GM12873 (cell line): ENCODE results near the gene RARS2.

ENCODE experiments used
- CTCF ChIP-seq: IDR thresholded peaks from 2 replicates; pipeline ENCODE4 v1.5.1; 2012; ENCODE audit warnings: low read depth, mild to moderate bottlenecking, moderate library complexity, low read length, control low read depth; ENCODE audit not compliant: insufficient read depth; ENCODE audit errors: missing control alignments

RARS2 gene

DNA sequence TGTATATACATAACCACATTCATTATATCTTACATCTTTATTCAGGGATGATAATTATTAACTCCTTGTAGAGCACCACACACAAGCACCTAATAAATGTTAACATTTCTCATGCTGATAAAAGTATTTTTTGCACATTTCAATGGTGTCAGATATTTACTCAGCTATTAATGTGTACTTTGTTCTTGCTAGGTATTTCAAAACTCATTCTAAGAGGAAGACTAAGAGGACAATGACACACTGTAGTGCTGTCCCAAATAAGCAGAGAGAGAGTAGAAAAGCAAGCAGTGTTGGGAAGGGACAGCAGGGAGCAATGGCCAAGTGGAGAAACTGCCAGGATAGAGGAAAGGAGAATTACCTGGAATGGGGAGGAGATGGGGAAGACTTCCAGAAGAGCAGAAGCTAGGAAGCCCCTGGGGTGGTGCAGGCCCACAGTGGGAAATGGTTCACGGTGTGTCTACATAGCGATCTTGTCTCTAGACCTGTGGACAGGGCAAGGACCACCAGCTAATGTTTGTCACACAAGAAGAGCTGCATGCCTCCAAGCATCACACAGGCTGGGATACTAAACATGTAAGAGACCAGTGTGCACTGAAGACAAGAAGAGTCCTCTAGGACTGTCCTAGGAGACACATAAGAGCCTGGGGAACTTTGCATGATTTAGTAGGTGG is 55.3 kb downstream of the RARS2 start:
- TF ChIP-seq CTCF = no peak

- TF ChIP-seq CTCF = no peak
Observed at GRCh38 chr6:87529221-87529620, 60.6 kb downstream of the RARS2 start.

- no peak for TF ChIP-seq CTCF
Observed at GRCh38 chr6:87522686-87523085, 67.1 kb downstream of the RARS2 start.

DNA sequence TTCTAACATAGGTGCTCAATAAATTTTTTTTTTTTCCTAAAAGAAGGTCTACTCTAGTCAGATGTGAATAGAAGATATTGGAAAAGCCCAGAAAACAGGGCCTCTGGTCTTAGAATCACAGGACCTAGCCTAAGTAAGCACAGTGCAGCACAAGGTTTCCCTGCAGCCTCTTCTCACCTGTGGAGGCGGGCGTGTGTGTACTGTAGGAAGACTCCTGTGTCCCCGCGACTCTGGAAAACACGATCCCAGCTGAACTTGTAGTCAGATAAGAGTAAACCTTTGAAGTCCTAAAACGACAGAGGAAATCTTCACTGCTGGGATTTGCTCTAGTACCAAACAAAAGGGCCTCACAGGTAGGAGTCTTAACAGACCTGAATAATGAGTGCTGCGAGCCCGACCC is 71.3 kb downstream of the RARS2 start:
- TF ChIP-seq CTCF = no peak

DNA sequence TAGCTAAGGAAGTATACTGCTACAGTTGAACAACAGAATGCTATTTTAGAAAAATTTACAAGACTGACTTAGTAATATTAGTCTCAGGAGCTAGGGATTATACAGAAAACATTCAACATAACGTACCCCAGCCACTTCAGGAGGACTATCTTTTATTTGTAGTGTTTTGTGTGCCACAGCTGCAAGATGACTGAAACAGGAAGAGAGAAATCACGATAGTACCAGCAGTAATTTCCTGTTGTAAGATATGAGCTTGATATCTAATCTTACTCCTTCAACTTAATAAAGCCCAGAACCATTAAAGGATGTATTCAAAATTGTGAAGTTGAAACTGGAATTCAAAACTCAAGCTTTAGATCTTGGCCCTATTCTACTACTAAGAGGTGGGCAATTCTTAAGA is 75.0 kb downstream of the RARS2 start:
- no peak for TF ChIP-seq CTCF

- no peak for TF ChIP-seq CTCF
Observed at GRCh38 chr6:87504441-87504840, 85.3 kb downstream of the RARS2 start.

DNA sequence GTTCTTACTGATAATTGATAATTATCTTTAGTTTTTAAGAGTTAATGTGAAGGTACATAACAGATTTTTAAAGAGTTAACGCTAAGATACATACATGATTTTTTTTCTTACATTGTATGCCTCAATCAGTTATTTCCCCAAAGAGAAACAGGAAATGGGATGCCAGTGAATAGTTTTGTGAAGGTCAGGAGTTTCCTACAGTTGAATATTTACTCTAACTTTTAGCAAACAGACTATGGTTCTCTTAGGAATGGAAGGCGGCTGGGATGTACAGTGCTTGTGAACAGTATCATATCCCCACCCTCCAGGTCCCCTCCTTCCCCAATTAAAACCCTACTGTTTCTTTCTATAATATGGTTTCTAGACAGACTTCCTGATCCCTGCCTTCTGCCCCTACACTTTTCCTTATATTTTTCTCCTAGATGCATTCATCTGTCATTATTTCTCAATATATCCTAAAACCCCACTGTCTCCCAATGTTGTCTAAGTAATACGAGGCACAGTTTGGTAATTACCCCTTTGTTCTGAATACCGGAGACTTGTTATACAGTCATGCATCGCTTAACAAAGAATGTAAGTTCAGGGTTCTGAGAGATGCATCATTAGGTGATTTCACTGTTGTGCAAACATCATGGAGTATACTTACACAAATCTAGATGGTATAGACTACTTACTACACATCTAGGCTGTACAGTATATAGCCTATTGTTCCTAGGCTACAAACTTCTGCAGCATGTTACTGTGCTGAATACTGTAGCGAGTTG is 87.8 kb downstream of the RARS2 start:
- TF ChIP-seq CTCF = no peak
